ENCODE data around the gene GDPGP1.

- TF ChIP-seq POLR2A (IDR thresholded peaks at IDR 0.05; ENCODE audit: borderline replicate concordance, extremely low read depth, insufficient read depth, insufficient read length) (no peak), CTCF (IDR thresholded peaks at IDR 0.05 in 2 of 3, conservative IDR thresholded peaks at IDR 0.05 in 1 of 3; ENCODE audit: borderline replicate concordance in 1 of 3, insufficient read depth in 1 of 3, low read depth in 2 of 3, low read length in 2 of 3) (no peak), SIN3A (IDR thresholded peaks at IDR 0.05; ENCODE audit: low read depth) (no peak), POLR2AphosphoS5 (IDR thresholded peaks at IDR 0.05; ENCODE audit: low read depth, low read length) (no peak), SRF (IDR thresholded peaks at IDR 0.05; ENCODE audit: low read depth) (no peak)
Observed at GRCh38 chr15:90187257-90187868, 46.6 kb upstream of the GDPGP1 start.

All from HCT116 (cell line).